ENCODE data around the gene PLXNA2.

PLXNA2 gene

DNA sequence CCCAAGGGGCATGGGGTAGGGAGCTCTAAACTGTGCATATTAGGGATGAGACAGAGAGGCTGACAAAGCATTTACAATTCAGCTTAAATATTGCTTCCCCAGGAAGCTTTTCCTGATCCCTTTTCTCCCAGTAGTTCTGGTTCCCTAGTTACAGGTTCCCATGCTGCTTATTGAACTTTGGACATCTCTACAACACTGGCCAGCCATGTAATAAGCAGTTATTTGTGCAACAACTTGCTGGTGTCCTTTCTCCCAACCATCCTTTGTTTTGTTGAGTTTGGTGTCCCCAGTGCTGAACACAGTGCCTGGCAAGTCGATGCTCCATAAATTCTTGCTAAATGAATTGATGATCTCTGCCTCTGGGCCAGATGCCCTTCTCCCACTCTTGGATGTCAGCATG lies 80.6 kb downstream of the PLXNA2 start:
- no peak for DNase-seq (ENCODE audit: low read depth in 1 of 2, low spot score in 1 of 2)

GRCh38 chr1:208162903-208163302 lies 81.3 kb downstream of the PLXNA2 start:
- DNase-seq (ENCODE audit: low read depth in 1 of 2, low spot score in 1 of 2): no peak

- no peak for DNase-seq (ENCODE audit: low read depth in 1 of 2, low spot score in 1 of 2)
Measured at GRCh38 chr1:208161656-208162375, 82.4 kb downstream of the PLXNA2 start.

DNA sequence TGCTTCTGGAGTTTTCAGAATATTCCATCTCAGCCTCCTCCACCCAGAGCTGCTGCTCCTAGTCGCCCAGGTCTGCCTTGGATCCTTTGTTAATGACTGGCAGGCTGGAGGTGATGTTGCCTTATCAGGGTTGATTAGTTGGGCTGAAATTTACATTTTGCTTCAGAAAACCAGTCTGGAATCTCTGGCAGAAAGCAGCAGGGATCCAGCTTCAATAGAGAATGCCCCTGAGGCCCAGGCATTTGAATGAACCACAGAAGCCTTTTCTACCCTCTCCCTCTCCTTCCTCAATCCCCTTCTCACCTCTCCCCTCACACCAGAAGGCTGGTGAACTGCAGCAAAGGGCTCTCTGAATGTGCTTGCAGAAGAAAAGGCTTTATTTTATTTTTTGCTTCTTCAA lies 83.2 kb downstream of the PLXNA2 start:
- DNase-seq (ENCODE audit: low read depth in 1 of 2, low spot score in 1 of 2): no peak

DNA sequence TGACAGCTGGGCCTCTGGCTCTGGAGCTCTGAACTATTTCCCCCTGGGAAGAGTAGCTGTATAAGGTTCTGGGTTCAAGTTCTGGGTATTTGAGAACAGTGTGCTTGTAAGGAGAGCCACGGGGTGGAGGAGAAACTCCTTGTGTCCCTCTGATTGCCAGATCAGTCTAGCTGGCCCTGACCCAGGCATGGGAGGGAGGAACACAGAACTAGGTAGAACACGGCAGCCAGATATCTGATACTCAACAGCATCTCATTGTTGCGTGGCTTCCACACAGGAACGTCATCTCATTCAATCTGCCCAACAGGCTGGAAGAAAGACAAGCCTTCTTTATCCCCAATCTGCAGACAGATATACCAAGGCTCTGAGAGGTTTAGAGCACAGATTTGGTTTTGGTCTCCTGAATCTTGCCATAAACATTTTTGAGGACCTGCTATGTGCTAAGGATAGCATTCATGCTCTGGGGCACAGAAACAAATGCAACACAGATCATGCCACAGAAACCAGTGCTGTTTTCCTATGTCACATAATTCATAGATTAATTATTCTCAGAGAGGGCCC lies 83.8 kb downstream of the PLXNA2 start:
- DNase-seq (ENCODE audit: low read depth in 1 of 2, low spot score in 1 of 2): no peak

GRCh38 chr1:208159555-208160258 lies 84.5 kb downstream of the PLXNA2 start:
- DNase-seq (ENCODE audit: low read depth in 1 of 2, low spot score in 1 of 2): no peak

DNA sequence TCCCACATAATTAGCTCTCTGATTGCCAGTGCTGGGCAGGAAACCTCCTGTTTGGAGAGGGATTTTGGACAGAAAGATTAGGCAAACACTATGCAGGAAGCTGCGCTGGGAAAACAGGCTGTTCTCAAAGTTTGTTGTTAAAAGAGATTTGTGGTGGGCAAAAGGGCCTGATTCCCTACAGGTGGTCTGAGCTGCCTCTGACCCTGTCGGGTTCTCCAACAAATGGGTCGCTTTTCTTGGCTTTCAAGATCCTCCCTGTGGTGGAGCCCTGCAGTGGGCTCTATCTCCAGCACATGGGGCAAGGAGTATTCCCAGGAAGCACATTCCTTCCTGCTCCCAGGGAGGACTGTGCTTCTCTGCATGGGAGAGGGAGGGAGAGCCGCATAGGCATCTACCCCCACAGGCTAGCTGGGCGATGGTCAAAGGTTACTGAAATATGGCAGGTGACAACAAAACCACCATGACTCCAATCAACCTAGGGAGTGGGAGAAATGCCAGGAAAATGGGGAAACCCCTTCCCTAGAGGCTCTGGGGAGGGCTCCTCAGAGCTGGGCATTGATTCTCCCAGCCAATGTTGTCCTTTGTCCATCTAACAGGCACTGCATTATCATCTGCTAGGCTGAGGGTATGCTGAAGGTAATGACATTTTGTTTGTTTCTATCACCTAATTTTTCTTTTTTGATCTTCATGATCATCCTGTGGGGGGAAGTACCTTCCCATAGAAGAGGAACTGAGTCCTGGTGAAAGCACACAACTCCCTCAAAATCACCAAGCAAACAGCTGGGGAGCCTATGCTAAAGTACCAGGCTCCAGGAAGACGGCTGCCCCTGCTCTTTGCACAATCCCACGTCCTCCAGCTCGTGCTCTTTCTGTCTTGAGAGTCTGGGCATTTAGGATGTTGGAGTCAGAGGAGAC lies 85.3 kb downstream of the PLXNA2 start:
- DNase-seq (ENCODE audit: low read depth in 1 of 2, low spot score in 1 of 2): no peak

DNA sequence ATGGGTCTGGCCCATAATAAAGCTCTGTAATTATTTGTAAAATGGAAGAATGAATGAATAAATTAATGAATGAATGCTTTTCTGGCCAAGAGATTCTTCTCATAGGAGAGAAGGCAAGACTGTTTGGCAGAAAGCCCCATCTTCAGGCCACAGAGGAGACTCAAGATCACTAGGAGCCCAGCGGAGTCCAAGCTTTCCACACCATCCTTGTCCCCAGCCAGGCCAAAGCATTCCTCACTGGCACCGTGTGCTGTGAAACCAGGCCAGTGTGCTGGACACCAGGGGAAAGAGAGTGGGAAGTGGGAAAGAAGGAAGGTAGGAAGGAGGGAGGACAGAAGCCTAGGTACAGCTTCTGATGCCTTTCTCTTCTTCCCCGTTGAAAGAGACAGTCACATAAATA lies 86.4 kb downstream of the PLXNA2 start:
- DNase-seq (ENCODE audit: low read depth in 1 of 2, low spot score in 1 of 2): no peak

GRCh38 chr1:208156741-208157140 lies 87.4 kb downstream of the PLXNA2 start:
- DNase-seq (ENCODE audit: low read depth in 1 of 2, low spot score in 1 of 2): no peak

- no peak for DNase-seq (ENCODE audit: low read depth in 1 of 2, low spot score in 1 of 2)
Measured at GRCh38 chr1:208156310-208156709, 87.9 kb downstream of the PLXNA2 start.

- no peak for DNase-seq (ENCODE audit: low read depth in 1 of 2, low spot score in 1 of 2)
Measured at GRCh38 chr1:208154679-208155642, 89.2 kb downstream of the PLXNA2 start.

DNA sequence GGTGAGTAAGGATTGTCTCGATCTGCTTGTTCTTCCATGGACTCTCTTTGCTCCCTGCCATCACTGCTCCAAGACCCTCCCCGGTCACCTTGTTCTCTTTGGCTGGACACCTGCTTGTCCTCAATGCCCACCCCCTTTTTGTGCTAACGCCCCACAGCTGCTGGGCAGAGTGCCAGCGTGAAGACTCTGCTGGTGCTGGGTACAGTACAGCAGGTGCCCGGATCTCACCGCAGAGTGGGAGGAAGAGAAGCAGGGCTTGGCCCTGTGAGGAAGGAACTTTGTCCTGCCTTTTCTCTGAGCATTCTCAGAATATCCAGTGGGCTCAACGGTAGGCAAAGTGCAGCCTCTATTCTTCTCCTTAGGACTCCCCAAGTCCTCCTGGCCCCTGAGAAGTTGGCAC lies 90.1 kb downstream of the PLXNA2 start:
- no peak for DNase-seq (ENCODE audit: low read depth in 1 of 2, low spot score in 1 of 2)

- no peak for DNase-seq (ENCODE audit: low read depth in 1 of 2, low spot score in 1 of 2)
Measured at GRCh38 chr1:208153386-208153785, 90.8 kb downstream of the PLXNA2 start.

DNA sequence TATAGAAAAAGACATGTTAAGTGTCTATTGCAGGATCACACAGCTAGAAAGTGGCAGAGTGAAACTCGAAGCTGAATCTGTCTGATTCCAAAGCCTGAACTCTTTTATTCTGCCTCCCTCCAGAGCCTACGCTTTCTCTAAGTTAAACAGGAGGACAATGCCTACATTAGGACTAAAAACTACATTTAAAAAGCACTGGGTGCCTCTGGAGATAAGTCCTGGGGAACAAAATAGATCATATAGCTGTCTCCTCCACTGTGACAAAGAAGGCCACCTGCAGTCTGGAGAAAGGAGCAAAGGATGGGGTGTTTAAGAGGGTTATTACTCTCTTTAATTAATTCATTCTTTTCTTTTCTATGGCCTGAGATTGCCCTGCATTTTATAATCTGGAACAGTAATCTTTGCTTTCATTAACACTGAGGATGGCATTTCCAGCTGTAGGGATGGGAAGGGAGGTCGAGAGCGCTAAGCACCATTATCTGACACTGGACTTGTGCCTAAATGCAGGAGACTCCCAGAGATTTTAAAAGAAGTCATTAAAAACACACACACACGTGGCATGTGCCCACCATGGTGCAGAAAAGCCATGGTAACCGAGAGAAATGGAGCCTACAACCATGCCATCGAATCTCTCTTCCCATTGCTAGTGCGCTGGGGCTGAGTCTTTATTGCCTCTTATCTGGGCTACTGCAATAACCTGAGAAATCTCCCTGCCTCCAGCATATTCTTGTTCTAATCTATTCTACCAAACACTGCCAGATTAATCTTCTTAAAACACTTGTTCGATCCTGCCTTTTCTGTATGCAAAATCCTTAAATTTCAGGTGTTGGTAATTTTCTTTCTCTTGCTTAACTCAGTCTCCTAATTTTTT lies 92.2 kb downstream of the PLXNA2 start:
- no peak for DNase-seq (ENCODE audit: low read depth in 1 of 2, low spot score in 1 of 2)

DNA sequence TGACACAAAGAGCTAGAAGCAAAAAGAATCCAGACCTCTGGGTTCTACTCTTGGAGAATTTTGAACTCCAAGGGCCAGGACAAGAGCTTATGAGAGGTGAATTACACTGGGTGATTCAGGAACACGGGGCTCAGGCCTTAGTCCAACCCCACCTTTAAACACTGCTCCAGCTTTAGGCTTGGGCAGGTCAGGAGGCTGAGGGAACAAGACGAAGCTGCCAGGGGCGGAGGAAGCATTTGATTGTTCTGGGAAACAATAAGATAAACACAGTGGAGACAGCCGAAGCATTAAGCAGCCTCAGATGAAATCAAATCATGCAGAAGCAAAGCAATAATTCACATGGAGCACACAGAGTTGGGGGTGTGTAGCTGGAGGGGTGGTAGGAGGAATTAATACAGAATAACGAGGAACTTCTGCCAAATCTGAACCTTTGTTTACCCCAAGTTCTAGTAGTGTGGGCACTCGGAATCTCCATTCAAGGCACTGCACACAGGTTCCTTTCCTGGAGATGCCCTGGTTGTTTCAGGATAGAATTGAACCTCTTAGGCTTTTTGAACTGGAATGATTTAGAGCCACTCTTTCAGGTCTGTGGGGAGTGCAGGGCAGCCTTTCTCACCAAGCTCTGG lies 93.2 kb downstream of the PLXNA2 start:
- no peak for DNase-seq (ENCODE audit: low read depth in 1 of 2, low spot score in 1 of 2)

DNA sequence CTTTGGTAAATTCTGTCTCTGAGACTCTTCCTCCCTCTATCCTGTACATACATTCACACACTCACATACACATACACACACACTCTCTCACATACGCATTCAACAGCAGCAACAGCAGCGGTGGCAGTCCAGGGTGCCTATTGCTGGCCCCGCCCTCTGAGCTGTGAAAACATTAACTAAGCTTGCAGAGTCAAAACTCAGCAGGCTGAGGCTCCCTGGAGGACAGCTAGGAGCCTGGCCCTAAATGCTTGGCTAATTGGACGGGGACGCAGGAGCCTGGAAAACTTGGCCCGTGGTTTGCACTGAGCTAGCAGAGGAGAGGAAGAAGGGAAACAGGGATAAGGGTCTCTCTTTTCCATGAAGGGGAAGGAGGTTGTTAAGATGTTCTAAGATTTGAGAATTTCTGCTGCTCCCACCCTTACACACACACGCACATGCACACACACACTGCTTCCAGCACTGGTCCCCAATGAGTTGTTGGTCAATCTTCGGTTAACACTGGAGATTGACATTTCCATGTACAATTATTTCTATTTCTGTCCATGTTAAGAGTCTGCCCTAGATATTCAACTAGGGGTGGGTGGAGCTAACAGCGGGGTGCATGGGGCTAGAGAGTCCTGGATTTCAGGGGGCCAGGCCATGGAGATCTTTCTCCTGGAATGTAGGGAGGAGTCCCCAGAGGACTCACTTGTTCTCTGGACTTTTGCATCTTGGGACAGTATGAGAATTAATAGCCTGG lies 94.2 kb downstream of the PLXNA2 start:
- DNase-seq (ENCODE audit: low read depth in 1 of 2, low spot score in 1 of 2): no peak

GRCh38 chr1:208149213-208149612 lies 95.0 kb downstream of the PLXNA2 start:
- no peak for DNase-seq (ENCODE audit: low read depth in 1 of 2, low spot score in 1 of 2)

- DNase-seq (ENCODE audit: low read depth in 1 of 2, low spot score in 1 of 2): no peak
Measured at GRCh38 chr1:208148380-208148779, 95.8 kb downstream of the PLXNA2 start.
